NCI-H345 treated with DMSO at 0.1 percent for 48 hours (cell line): ENCODE data around the gene FOXF1.

Source experiments
- DNase-seq: peaks from one replicate; lab custom pipeline; 2025; ENCODE audit not compliant: unreplicated experiment; lab: John Stamatoyannopoulos, UW

FOXF1 gene

GRCh38 chr16:86503830-86504229 lies 6.5 kb upstream of the FOXF1 start:
- DNase-seq: no peak

GRCh38 chr16:86504315-86505184 lies 5.8 kb upstream of the FOXF1 start:
- no peak for DNase-seq

GRCh38 chr16:86505185-86505898 lies 5.0 kb upstream of the FOXF1 start:
- DNase-seq: no peak

- no peak for DNase-seq
Observed at GRCh38 chr16:86505899-86506864, 4.1 kb upstream of the FOXF1 start.

GRCh38 chr16:86507173-86508027 lies 2.9 kb upstream of the FOXF1 start:
- DNase-seq: no peak

GRCh38 chr16:86508028-86508946 lies 2.0 kb upstream of the FOXF1 start:
- DNase-seq: no peak

- no peak for DNase-seq
Observed at GRCh38 chr16:86508947-86509758, 1.2 kb upstream of the FOXF1 start.

- DNase-seq: no peak
Observed at GRCh38 chr16:86509759-86510464, 415 bp upstream of the FOXF1 start.

GRCh38 chr16:86511317-86512161 lies 1.2 kb downstream of the FOXF1 start:
- DNase-seq: no peak

GRCh38 chr16:86512301-86512859 lies 2.1 kb downstream of the FOXF1 start:
- DNase-seq: no peak

- no peak for DNase-seq
Observed at GRCh38 chr16:86512860-86513470, 2.6 kb downstream of the FOXF1 start.

- no peak for DNase-seq
Observed at GRCh38 chr16:86513471-86514277, 3.3 kb downstream of the FOXF1 start.

GRCh38 chr16:86514481-86515376 lies 4.4 kb downstream of the FOXF1 start:
- no peak for DNase-seq

GRCh38 chr16:86515413-86515776 lies 5.1 kb downstream of the FOXF1 start:
- no peak for DNase-seq
